GM19023 (cell line): ENCODE results near the gene OGFOD3.
"Not testable (repeated sequence)": the region's sequence is repeated elsewhere in the genome, so short reads cannot be mapped to it uniquely, and the experiment has no call there.

Source experiments
- ATAC-seq: cut with Tn5 transposase; IDR thresholded peaks from one replicate; pipeline ENCODE4 v1.9.1; 2021; ENCODE audit warnings: mild to moderate bottlenecking, moderate library complexity; ENCODE audit not compliant: unreplicated experiment

OGFOD3 gene

GRCh38 chr17:82377294-82377693 lies 41.1 kb downstream of the OGFOD3 start:
- ATAC-seq = not testable (repeated sequence)

GRCh38 chr17:82376042-82376730 lies 42.2 kb downstream of the OGFOD3 start:
- no peak for ATAC-seq

- ATAC-seq = no peak
Observed at GRCh38 chr17:82375359-82376041, 42.9 kb downstream of the OGFOD3 start.

GRCh38 chr17:82374626-82375331 lies 43.6 kb downstream of the OGFOD3 start:
- no peak for ATAC-seq

GRCh38 chr17:82373731-82374625 lies 44.4 kb downstream of the OGFOD3 start:
- no peak for ATAC-seq

GRCh38 chr17:82373072-82373452 lies 45.3 kb downstream of the OGFOD3 start:
- ATAC-seq = not testable (repeated sequence)

GRCh38 chr17:82372249-82373071 lies 45.9 kb downstream of the OGFOD3 start:
- no peak for ATAC-seq

- ATAC-seq = no peak
Observed at GRCh38 chr17:82371333-82372248, 46.8 kb downstream of the OGFOD3 start, which contains the start of gene UTS2R. Gene UTS2R (plus strand): TSS chr17:82371765. CDS start chr17:82374325, 2,560 bp downstream.

GRCh38 chr17:82370471-82371332 lies 47.7 kb downstream of the OGFOD3 start:
- no peak for ATAC-seq

GRCh38 chr17:82369211-82369610 lies 49.2 kb downstream of the OGFOD3 start:
- no peak for ATAC-seq

- no peak for ATAC-seq
Observed at GRCh38 chr17:82367724-82368524, 50.5 kb downstream of the OGFOD3 start.

GRCh38 chr17:82366749-82367148 lies 51.6 kb downstream of the OGFOD3 start:
- no peak for ATAC-seq

GRCh38 chr17:82365606-82366295 lies 52.6 kb downstream of the OGFOD3 start:
- no peak for ATAC-seq

GRCh38 chr17:82361885-82362633 lies 56.3 kb downstream of the OGFOD3 start:
- no peak for ATAC-seq

- not testable (repeated sequence) for ATAC-seq
Observed at GRCh38 chr17:82359451-82360074, 58.8 kb downstream of the OGFOD3 start.
